HL-60/S4 treated with retinoic acid at 250 ng/mL for 4 days and 3 days (cell line): ENCODE measurements around the gene TAF4.

Experiments used
- in situ Hi-C: fragments of 300-500 bp; cut with MboI; formaldehyde crosslinking; loops from 2 replicates; pipeline ENCODE4 v1.7.0; 2022; ENCODE audit warnings: low sequenced_read_pairs

TAF4 gene

DNA sequence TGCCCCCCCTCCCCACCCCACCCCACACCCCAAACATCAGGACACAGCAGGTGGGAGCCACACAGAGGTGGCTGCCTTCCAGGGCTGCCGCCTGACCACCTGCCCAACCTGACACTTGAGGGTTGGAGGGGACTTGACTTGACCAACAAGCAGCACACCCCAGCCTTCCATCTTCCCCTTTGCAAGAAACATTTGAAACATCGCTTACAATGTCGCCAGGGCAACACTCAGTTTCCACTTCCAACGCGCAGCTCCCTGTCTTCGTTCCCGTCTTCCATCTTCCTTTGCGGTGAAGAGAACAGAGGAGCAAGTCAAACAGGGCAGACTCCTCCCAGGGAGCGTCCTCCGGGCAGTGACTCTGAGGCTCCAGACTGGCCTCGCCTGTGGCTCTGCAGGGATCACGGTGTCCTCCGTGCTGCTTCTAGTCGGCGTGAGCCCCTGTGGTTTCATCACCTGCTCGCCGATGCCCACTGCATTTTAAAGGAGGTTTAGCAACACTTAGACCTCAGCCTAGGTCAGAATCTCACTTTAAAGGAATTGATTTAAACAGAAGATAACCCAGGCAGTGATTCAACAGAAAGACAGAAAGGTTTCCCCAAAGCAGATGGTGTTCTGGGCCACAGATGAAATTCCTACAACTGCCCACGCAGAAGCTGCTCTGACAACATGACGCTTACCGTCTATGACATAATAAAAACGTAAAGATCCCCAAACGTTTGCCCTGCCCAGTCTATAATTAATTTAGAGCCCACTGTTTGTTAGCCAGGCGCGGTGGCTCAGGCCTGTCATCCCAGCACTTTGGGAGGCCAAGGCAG lies 130.8 kb downstream of the TAF4 start:
- in situ Hi-C loops, result no loop called here

DNA sequence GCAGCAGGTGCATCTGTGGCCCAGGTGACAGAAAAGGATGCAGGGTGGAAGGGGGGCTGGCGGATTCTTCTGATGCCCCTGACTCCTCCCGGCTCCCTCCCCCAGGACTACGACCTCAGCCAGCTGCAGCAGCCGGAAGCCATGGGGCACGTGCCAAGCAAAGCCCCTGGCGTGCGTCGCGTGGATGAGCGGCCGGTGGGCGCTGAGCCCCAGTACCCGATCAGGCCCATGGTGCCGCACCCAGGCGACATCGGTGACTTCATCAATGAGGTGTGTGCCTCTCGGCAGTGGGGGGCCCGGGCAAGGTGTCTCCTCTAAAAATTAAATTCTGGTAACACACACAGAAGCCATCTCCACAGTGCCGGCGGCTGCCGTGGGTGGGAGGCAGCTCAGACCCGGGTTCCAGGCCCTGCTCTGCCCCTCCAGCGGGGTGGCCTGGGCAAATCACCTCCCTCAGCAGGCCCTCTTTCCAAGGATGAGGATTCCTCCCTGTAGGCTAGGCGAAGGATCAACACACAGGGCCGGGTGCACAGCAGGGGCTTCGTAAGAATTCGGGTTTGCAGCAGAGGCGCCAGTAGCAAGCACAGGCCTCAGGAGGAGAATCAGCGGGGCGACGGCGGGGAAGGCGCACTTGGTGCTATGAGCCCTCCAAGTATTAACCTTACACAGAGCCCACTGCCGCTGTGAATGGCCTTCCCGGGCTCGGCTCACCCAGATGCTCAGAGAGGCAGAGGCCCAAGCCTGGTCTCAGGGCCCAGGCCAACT lies 131.5 kb downstream of the TAF4 start:
- in situ Hi-C loops, result no loop called here

DNA sequence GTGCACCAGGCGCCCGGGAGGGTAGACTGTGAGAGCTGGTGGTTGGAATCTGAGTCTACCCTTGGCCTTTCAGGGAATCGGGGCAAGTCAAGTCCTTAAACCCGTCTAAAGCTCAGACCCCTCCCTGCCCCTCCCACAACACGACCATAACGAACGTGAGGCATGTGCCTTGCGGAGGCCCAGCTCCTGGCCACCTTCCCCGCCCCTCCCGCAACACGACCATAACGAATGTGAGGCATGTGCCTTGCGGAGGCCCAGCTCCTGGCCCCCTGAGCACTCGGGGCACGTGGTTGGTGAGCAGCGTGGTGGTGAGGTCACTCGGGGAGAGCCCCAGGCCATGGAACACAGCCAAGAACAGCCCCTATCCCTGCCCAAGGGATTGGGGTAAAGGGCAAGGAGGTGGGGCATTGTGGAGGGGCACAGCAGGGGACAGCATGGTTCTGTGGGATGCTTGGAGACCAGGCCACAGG lies 132.2 kb downstream of the TAF4 start:
- in situ Hi-C loops, result no loop called here

DNA sequence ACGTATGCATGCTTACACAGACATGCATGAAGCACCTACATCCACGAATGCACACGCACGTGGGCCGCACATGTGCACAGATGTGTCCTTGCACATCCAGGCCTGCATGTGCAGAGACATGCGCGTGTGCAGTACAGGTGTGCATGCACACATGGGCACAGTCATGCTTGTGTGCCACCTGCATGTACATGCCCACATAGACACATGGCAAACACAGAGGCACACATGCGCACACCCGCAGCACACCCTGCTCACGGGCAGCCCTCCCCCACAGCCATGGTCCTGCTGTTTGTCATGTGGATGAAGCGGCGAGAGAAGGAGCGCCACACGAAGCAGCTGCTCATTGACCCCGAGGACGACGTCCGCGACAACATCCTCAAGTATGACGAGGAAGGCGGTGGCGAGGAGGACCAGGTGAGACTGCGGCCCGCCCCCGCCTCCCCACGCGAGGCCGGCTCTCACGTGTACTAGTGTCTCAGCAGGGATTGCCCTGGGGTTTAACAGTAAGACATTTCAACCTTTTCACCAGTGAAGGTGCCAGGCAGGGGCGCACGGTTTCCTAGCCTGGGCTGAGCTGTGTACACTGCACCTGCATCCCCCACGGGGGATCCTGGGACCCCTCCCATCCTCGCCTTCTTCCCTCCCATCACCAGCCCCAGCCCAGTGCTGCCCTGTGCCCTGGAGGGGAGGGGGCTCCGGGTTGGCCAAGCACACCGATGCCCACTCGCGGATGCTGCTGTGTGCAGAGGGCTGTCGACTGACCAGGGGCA lies 132.8 kb downstream of the TAF4 start:
- in situ Hi-C loops, result no loop called here

DNA sequence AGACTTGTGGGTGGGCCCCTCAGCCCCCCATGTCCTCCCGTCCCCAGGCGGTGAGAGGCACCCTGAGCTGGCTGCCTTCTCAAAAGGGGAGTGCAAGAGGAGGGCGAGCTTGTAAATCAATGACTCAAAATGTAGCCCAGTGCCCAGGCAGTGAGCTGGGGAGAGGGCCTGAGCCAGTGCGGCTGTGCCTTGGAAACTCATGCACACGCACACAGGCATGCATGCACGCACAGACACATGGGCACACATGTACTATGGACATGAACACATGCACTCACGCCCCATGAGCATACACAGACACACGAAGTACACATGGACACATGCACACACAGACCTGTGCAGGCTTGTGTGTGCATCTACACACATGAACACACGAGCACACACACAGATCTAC lies 133.5 kb downstream of the TAF4 start:
- in situ Hi-C loops, result no loop called here

DNA sequence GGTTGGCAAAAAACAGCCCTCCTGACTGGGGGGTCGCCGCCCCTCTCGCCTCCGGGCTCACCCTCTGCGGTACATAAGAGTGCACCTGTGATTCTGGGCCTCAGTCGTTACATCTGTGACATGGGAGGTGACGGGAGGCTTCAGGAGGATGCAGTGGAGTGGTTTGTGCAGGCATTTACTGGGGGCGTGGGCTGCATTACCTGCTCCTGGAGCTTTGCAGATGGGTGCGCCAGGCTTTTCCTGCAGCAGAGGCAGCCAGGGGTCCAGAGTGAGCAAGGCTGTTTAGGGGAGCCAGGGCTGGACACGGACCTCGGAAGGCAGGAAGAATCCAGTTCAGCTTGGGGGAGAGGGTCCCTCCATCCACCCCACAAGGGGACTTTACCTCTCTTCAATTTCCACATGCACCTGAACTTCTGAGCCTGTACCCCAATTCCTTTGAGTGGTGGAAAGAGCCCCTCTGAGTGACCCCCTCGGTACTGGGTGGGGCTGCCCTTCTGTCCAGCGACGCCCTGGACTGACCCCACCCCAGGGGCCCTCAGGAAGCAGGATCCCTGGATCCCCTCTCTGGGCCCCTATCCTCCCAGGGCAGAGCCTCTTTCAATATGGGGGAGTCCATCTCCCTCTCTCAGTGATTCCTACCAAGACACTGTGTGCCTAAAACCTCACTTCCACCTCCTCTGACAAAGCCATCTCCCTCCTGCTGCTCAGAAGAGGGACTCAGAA lies 134.0 kb downstream of the TAF4 start:
- in situ Hi-C loops, result no loop called here

DNA sequence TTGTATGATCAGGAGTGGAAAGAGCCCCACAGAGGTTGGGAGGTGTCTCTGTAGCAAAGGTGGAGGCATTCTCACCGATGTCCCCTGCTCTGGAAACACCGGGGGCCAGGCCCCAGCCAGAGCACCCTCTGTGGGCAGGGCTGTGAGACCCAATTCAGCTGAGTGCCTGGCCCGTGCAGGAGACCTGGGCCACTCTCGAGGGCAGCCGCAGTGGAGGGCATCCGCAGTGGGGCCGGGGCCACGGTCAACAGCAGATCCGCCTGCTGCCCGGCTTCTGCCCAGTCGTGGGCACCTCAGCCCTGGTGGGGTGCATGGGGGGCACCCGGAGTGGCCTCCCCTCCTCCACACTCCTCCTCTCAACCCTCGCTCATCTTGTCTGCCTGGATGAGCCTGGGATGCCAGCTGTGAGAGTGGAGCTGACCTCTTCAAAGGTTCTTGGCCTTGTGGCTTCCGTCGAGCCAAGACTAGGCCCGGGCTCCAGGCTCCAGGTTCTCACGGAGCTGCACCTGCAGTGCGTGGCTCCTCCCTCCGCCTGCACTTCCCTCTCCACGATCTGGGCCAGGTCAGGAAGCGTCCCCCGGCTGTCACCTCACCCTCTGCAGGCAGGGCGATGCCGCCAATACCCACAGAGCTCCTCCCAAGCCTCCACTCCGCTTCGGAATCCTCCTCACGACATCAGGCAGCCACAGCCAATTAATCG lies 134.8 kb downstream of the TAF4 start:
- in situ Hi-C loops, result no loop called here

DNA sequence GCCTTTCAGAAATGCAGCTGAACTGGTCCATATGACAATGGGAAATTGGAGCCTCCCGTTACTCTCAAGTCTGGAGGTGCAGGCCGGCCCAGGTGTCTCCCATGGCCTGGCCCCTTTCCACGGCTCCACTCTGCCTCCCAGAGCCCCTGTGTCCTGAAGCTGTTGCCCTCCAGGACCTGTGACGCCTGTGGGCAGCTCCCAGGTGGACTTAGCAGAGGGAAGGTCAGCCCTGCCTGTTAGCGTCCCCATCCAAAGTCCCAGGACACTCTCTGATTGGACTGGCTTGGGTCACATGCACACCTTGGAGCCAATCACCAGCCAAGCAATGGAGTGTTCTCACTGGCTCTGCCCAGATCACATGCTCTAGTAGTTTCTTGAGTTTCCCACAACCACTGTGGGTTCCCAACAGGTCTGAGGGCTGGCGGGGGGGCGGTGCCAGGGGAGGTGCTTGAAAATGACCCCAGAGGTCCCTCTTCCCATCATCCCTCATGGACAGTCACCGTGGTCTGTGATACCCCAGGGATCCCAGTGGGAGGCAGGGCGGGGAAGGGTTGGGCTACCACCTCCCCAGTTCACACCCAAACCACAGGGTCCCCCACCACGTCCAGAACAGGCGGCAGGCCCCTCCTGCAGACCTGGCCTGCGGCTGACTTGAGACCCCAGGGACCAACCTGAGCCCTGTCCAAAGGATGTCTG lies 135.6 kb downstream of the TAF4 start:
- in situ Hi-C loops, result no loop called here

DNA sequence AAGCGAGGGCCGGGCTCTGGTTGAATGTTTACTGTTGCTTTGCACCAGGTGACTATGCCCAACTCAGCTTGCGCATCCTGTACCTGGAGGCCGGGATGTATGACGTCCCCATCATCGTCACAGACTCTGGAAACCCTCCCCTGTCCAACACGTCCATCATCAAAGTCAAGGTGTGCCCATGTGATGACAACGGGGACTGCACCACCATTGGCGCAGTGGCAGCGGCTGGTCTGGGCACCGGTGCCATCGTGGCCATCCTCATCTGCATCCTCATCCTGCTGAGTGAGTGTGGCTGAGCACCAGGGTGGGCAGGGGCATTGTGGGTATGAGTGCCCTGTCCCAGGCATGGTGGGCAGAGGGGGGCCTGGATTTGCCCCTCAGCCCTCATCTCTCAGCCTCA lies 136.1 kb downstream of the TAF4 start:
- in situ Hi-C loops, result no loop called here

DNA sequence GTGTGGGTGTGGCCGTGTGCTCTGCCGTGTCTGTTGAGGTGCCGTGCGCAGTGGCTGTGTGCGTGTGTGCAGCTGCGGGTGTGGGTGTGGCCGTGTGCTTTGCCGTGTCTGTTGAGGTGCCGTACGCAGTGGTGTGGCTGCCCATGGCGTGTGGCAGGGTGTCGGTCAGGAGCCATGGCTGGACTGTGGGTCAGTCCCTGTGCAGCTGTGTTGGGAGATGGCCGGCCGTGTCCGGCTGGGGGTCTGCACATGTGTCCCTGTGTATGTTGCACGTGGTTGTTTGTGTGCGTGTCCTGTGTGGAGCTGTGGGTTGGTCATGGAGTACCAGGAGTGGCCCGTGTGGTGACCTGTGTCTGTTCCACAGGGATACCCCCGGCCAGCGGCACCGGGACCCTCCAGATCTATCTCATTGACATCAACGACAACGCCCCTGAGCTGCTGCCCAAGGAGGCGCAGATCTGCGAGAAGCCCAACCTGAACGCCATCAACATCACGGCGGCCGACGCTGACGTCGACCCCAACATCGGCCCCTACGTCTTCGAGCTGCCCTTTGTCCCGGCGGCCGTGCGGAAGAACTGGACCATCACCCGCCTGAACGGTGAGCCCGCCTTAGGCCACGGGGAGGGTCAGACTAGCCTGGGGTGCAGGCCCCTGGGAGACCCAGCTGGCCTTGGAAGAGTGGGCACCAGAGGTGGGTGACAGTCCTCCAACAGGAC lies 137.7 kb downstream of the TAF4 start:
- in situ Hi-C loops, result no loop called here

DNA sequence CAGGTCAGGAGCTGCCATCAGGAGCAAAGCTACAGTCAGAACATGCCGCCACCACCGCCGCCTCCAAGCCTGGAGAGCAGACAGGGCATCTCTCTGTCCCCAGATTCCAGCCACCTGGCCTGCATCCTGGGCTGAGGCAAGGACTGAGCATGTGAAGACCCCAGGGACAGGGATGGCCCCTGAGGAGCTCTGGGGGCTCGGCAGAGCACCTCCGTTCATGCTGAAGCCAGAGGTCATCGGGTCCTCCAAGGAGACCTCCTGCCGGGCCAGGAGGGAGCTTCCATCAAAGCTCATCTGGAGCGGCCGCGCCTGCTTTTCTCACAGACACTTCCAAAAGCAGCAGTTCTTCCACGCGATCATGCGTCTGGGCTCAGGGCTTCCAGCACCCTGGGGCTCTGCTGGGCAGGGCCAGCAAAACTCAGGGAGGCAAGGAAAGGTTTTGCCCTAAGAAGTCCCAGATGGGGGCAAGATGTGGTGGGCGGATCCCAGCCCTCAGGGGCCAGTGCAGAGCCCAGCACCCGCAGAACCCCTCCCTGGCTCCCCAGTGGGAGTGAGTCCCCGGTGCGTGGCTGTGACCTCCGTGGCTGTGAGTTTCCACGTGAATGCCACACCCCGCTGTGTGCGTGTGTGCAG lies 138.4 kb downstream of the TAF4 start:
- in situ Hi-C loops, result no loop called here

DNA sequence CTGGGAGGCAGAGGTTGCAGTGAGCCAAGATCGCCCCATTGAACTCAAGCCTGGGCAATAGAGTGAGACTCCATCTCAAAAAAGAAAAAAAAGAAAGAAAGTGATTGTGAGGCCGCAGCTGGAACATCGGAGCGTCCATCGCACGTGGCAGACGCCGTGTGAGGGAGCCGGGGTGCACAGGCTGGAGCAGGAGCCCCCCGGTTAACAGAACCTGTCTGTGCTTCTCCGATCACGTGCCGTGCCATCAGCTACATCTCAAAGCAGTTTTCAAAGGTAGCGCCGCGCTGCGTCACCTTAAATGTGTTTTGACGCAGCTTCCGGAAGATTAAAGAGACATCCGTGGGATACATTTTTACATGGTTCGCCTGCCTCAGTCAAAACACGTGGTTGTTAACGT lies 138.9 kb downstream of the TAF4 start:
- in situ Hi-C loops, result no loop called here

DNA sequence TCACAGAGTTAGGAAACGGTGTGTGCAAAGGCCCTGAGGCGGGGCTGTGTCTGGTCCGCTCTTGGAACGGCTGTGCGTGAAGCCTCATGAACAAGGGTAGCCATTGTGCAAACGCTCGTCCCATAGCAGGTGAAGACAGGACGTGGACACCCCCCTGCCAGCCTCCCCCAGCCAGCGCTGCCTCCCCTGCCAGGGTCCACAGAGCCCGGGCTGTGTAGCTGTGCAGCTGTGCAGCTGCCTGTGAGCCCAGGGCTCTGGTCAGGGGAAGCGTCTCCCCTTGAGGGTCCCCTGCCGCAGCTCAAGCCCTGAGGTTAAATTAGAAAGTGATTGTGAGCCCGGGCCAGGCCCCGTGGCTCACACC lies 139.4 kb downstream of the TAF4 start:
- in situ Hi-C loops, result no loop called here

DNA sequence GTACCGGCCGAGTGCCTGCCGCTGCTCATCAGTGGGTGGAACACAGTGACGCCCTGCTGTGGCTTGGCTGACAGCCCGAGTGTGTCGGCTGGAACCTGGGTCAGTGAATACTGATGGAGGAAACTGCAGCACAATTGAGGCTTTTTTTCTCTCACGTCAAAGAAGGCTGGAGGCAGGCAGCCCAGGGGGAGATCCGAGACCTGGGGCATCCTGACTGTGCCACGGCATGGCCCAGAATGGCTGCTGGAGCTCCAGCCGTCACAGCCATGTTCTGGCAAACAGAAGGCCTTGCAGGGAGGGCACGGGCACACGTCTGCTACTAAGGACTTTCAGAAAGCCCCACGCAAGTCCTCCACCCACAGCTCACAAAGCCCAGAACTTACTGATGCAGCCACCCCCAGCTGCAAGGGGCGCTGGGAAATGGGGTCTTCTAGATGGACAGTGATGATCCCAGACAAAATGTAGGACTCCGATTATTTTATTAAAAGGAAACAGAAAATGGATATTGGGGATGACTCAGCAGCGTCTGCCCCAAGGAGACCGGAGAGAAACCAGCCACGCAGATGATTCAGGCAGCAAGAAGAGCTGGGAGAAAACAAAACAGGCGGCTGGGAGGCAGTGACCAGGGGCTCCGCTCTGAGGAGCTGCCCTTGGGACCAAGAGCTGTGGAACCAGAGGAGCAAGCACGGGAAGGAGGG lies 140.0 kb downstream of the TAF4 start:
- in situ Hi-C loops, result no loop called here

DNA sequence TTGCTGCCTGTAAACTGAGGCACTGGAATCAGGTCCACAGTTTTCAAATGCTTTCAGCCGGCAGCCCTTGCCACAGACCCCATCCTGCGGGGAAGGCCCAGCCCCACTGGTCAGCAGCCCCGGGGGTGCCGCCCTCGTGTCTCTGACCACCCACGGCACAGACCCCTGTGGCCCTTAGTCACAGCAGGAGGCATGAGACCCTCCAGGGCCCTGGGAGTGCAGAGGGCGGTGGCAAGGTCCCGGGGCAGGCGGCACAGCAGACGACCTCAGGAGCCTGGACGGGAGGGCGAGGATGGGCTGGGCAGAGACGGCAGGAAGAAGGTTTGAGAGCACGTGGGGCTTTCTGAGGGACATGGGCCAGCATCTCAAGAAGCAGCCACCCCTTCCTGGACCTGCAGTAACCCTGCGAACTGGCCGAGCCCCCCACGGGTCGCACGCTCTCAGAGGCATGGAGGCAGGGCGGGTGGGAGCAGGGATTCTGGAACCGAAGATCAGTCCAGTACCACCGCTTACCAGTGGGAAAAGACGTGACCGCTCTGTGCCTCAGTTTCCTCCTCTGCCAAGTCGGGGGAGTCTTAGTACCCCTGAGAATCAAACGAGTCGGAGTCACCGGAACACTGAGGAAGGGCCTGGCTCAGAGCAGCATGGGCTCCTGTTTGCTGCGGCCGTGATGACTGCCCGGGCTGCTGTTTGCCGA lies 140.7 kb downstream of the TAF4 start:
- in situ Hi-C loops, result no loop called here
